GM18511 (cell line): ENCODE results near the gene OR51B6.
A peak's percentile ranks its signal among the peaks of the same experiment; 100 is the strongest.
"Not testable (repeated sequence)": the region's sequence is repeated elsewhere in the genome, so short reads cannot be mapped to it uniquely, and the experiment has no call there.

Experiments
- ATAC-seq: cut with Tn5 transposase; IDR thresholded peaks from one replicate; pipeline ENCODE4 v1.9.1; 2021; ENCODE audit warnings: mild to moderate bottlenecking, moderate library complexity; ENCODE audit not compliant: unreplicated experiment

OR51B6 gene

GRCh38 chr11:5351208-5351607 lies at the start of gene OR51B6:
Gene OR51B6 (plus strand): TSS chr11:5351508. CDS start chr11:5351508, 0 bp downstream.
- no peak for ATAC-seq

GRCh38 chr11:5301846-5302245 lies 49.5 kb upstream of the OR51B6 start, which contains the start of gene OR51B4:
Gene OR51B4 (minus strand): TSS chr11:5301946. CDS start chr11:5301946, 0 bp downstream.
- ATAC-seq = no peak

GRCh38 chr11:5303626-5304025 lies 47.7 kb upstream of the OR51B6 start:
- no peak for ATAC-seq

GRCh38 chr11:5304046-5304445 lies 47.3 kb upstream of the OR51B6 start:
- ATAC-seq = no peak

GRCh38 chr11:5307256-5308019 lies 43.9 kb upstream of the OR51B6 start:
- no peak for ATAC-seq

GRCh38 chr11:5310423-5310822 lies 40.9 kb upstream of the OR51B6 start:
- no peak for ATAC-seq

GRCh38 chr11:5313326-5314023 lies 37.8 kb upstream of the OR51B6 start:
- ATAC-seq = not testable (repeated sequence)

GRCh38 chr11:5317292-5317691 lies 34.0 kb upstream of the OR51B6 start:
- ATAC-seq = no peak

- ATAC-seq = no peak
These were observed 27.1 kb upstream of the OR51B6 start, which contains the start of gene OR51B2 for GRCh38 chr11:5324197-5324596. Gene OR51B2 (minus strand): TSS chr11:5324297. CDS start chr11:5324297, 0 bp downstream.

GRCh38 chr11:5335170-5335569 lies 16.1 kb upstream of the OR51B6 start:
- ATAC-seq = no peak

- ATAC-seq = no peak
These were observed 15.0 kb upstream of the OR51B6 start for GRCh38 chr11:5336331-5336730.

GRCh38 chr11:5337253-5337652 lies 14.1 kb upstream of the OR51B6 start:
- not testable (repeated sequence) for ATAC-seq

- peak; percentile 82 for ATAC-seq
These were observed 11.5 kb upstream of the OR51B6 start for GRCh38 chr11:5339771-5340322.

GRCh38 chr11:5343474-5344335 lies 7.6 kb upstream of the OR51B6 start, which contains the start of gene OR51B5:
Gene OR51B5 (minus strand): TSS chr11:5343524. CDS start chr11:5343524, 0 bp downstream.
- ATAC-seq = no peak

GRCh38 chr11:5345831-5346230 lies 5.5 kb upstream of the OR51B6 start:
- ATAC-seq = no peak

- no peak for ATAC-seq
These were observed 2.6 kb upstream of the OR51B6 start for GRCh38 chr11:5348551-5349194.

GRCh38 chr11:5349550-5349949 lies 1.8 kb upstream of the OR51B6 start:
- no peak for ATAC-seq

- not testable (repeated sequence) for ATAC-seq
These were observed 4.7 kb downstream of the OR51B6 start for GRCh38 chr11:5356031-5356430.

- no peak for ATAC-seq
These were observed 10.8 kb downstream of the OR51B6 start for GRCh38 chr11:5362017-5362625.

GRCh38 chr11:5363679-5364078 lies 12.4 kb downstream of the OR51B6 start:
- ATAC-seq = no peak
